ENCODE results near the gene KIF18A. TPM values are rescaled to one million over a fixed set of nuclear protein-coding genes. Genes with fewer than 3 reads are reported as not detected.

The KIF18A gene
- total RNA-seq, 4 donors from 2014 or later: 1.7 to 9.1 (median 3.6) TPM

DNA sequence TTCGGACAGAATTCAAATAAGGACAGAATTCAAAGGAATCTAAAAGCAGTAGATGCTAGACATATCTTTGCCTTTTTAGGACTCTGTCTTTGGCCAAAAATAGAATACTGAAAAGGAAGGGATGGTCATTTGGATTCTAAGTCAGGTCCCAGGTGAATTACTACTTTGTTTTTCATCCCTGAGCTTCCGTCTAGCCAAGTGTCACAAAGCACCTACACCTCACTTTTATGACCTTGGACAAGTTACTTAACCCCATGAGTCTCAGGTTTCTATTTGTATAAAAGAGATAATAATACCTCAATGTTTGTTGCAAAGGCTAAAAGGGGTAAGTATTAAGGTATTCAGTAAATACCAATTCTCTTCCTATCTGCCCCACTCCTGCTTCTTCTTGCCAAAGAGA is 7.3 kb downstream of the KIF18A start:
- no peak overlapping the region for H3K4me3 ChIP-seq
- no peak for TF ChIP-seq POLR2A (IDR thresholded peaks at IDR 0.05)
- TF ChIP-seq, protein P1, sequence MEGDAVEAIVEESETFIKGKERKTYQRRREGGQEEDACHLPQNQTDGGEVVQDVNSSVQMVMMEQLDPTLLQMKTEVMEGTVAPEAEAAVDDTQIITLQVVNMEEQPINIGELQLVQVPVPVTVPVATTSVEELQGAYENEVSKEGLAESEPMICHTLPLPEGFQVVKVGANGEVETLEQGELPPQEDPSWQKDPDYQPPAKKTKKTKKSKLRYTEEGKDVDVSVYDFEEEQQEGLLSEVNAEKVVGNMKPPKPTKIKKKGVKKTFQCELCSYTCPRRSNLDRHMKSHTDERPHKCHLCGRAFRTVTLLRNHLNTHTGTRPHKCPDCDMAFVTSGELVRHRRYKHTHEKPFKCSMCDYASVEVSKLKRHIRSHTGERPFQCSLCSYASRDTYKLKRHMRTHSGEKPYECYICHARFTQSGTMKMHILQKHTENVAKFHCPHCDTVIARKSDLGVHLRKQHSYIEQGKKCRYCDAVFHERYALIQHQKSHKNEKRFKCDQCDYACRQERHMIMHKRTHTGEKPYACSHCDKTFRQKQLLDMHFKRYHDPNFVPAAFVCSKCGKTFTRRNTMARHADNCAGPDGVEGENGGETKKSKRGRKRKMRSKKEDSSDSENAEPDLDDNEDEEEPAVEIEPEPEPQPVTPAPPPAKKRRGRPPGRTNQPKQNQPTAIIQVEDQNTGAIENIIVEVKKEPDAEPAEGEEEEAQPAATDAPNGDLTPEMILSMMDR (IDR thresholded peaks at IDR 0.05): no peak
- H3K27me3 ChIP-seq: no peaks in the 10 kb centered on the region
- no peak overlapping the region for H3K27ac ChIP-seq
- WGBS, 2 donors: 70 to 90% methylated on average over 2 of the region's 2 CpGs
- no peak for DNase-seq
- intact Hi-C loops (cut with DNase I): no loop called here
- H3K36me3 ChIP-seq: no peaks in the 10 kb centered on the region
- H3K4me1 ChIP-seq: peaks cover 0 to 3% (median 0%) of the 10 kb centered on the region in 3 donors
- no peaks in the 10 kb centered on the region for H3K9me3 ChIP-seq

DNA sequence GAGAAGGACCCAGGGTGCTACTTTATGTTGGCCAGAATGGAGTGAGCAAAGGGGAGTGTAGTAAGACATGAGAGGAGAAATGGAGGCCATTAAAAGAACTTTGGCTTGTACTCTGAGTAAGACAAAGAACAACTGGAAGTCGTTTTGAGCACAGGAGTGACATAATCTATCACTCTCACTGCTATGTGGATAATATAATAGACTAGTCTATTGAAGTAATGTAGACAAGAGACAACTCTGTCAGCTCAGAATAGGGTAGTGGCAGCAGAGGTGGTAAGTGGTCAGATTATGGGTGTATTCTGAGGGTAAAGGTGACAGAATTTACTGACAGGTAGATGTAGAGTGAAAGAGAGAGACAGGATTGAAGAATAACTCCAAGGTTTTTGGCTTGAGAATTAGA is 8.2 kb downstream of the KIF18A start:
- H3K4me1 ChIP-seq: no peaks in the 10 kb centered on the region
- DNase-seq: no peak
- H3K27ac ChIP-seq: no peak overlapping the region
- H3K27me3 ChIP-seq: no peaks in the 10 kb centered on the region
- 23 to 26% methylated on average over 1 of the region's 1 CpG for WGBS, 2 donors
- no peaks in the 10 kb centered on the region for H3K36me3 ChIP-seq
- no peak overlapping the region for H3K4me3 ChIP-seq
- no peak for TF ChIP-seq POLR2A (IDR thresholded peaks at IDR 0.05)
- TF ChIP-seq, protein P1 (IDR thresholded peaks at IDR 0.05): no peak
- intact Hi-C loops (cut with DNase I): no loop called here
- H3K9me3 ChIP-seq: no peaks in the 10 kb centered on the region

DNA sequence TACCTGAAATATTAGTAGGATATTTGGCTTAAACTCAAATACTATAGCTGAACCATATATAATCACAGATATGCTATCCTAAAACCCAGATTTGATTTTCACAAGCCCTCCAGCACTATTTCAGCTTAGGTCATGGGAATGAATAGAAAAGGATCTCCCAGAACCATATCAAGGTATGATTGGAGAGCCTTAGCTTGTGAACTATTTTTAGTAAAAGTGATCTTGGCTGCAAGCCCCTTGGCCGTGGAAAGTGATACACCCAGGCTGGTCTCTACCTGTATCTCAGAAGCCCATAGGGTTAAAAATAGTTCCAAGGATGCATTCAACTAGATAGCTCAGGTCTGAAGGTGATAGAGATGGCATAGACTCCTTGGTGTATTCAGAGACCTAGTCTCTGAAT is 9.7 kb downstream of the KIF18A start:
- no peaks in the 10 kb centered on the region for H3K36me3 ChIP-seq
- no peak for DNase-seq
- no peak overlapping the region for H3K4me3 ChIP-seq
- H3K27me3 ChIP-seq: no peaks in the 10 kb centered on the region
- no peak overlapping the region for H3K27ac ChIP-seq
- TF ChIP-seq, protein P1 (IDR thresholded peaks at IDR 0.05): no peak
- TF ChIP-seq POLR2A (IDR thresholded peaks at IDR 0.05): no peak
- no peaks in the 10 kb centered on the region for H3K9me3 ChIP-seq
- no peaks in the 10 kb centered on the region for H3K4me1 ChIP-seq
- intact Hi-C loops (cut with DNase I): no loop called here
- WGBS, 2 donors: 33 to 60% methylated on average over 1 of the region's 1 CpG

DNA sequence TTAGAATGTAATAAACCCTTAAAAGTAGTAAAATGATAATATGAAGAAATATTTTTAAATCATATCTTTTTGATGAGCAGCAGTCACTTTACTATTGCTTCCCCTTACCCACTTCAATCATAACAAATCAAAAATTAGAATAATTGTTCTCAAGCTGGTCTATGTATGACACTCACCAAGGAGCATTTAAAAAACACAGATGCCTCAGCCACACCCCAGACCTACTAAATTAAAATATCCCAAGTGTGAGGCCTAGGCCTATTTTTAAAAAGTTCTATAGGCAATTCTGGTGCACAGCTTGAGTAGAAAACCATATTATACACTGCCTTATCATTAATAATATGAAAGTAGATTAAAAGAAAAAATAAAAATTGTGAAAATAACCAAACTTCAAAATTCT is 15.2 kb downstream of the KIF18A start:
- H3K27me3 ChIP-seq: no peaks in the 10 kb centered on the region
- intact Hi-C loops (cut with DNase I): no loop called here
- DNase-seq: no peak
- no peaks in the 10 kb centered on the region for H3K36me3 ChIP-seq
- no peak overlapping the region for H3K4me3 ChIP-seq
- H3K4me1 ChIP-seq: no peaks in the 10 kb centered on the region
- TF ChIP-seq, protein P1 (IDR thresholded peaks at IDR 0.05): no peak
- TF ChIP-seq POLR2A (IDR thresholded peaks at IDR 0.05): no peak
- no peak overlapping the region for H3K27ac ChIP-seq
- H3K9me3 ChIP-seq: no peaks in the 10 kb centered on the region

DNA sequence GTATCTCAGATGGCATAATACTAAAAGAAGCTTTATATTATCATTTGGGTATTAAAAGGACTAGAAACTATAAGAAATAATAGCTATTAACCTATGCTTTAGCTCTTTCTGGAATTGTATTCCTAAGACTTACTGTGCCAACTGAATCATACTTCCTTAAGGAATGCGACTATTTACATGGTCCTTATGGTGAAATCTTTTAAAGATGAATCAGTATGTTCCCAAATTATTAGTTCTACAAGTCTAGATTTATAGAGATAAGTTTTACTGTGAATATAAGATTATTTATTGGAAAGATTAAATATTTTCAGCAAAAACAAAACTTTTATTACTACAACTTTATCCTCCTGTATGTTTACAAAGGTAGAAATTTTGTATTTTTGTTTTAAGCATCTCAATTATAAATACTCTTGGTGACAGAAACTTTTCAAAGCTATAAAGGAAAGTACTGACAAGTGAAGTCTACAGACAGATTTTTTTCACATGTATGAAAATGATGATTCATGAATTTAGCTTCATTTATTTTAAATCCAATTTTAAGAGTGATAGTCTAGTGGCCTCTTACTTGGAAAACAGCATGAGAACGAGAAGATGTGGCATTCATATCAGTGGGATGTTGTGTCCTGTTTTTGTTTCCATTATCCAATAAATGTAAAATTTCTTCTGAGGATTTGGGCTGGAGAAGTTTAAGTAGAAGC is 17.8 kb downstream of the KIF18A start:
- TF ChIP-seq, protein P1 (IDR thresholded peaks at IDR 0.05): no peak
- no peak for TF ChIP-seq POLR2A (IDR thresholded peaks at IDR 0.05)
- DNase-seq: no peak
- no peak overlapping the region for H3K4me3 ChIP-seq
- H3K36me3 ChIP-seq: peaks cover 0 to 1% (median 0%) of the 10 kb centered on the region in 3 donors
- no peaks in the 10 kb centered on the region for H3K27me3 ChIP-seq
- H3K4me1 ChIP-seq: no peaks in the 10 kb centered on the region
- 78 to 84% methylated on average over 2 of the region's 2 CpGs for WGBS, 2 donors
- H3K9me3 ChIP-seq: no peaks in the 10 kb centered on the region
- no peak overlapping the region for H3K27ac ChIP-seq
- intact Hi-C loops (cut with DNase I): no loop called here
